ENCODE data around the gene MFAP4. TPM values are rescaled to one million over a fixed set of nuclear protein-coding genes. Genes with fewer than 3 reads are reported as not detected.

The MFAP4 gene
- total RNA-seq, 1 experiment from 2014 or later, result 0.69 TPM

DNA sequence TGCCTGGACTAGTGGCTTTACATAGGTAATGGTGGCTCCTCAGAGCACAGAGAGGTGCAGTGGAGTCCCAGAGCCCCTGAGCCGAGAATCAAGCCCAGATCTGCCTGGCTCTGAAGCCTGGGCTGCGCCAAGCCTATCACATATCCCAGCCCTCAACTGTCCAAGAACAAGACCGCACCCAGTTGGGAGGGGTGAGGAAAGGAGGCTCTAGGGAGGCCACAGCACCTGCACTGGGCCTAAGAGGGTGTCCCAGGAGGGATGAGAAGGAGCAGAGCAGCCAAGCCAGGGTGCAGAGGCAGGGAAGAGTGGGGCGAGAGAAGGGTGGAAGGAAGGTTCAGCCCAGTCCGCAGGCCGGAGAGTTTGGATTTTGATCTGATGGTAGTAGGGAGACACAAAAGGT is 23.1 kb upstream of the MFAP4 start:
- no peak for DNase-seq (ENCODE audit: low read depth)

DNA sequence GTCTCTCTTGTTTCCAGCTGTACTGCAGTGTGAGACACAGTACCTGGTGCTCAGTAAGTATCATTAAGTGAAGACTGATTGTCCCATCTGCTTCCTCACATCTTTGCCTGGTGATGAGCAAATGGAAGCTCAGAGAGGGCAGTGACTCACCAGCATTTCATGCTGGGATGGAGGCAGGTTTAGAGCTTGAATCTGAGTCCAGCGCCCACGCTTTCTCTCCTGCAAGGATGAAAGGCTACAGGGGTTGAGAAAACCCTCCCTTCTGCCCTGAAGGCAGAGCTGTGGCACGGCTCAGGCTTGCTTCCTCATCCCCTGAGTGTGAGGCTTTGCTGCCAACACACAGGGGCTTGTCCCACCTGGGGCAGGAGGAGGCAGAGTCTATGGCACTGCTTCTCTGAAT is 22.5 kb upstream of the MFAP4 start:
- peak; percentile 89 for DNase-seq (ENCODE audit: low read depth)

GRCh38 chr17:19409066-19409465 is 22.1 kb upstream of the MFAP4 start:
- no peak for DNase-seq (ENCODE audit: low read depth)

DNA sequence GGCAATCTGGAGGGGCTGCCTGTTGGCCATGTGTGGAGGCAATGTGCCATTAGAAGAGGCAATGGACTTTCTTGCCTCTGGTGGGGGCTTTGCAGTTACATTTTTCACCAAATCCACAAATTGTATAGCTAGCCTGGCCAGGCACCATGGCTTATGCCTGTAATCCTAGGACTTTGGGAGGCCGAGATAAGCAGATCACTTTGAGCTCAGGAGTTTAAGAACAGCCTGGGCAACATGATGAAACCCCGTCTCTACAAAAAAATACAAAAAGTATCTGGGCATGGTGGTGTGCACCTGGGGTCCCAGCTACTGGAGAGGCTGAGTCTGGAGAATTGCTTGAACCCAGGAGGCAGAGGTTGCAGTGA is 21.3 kb upstream of the MFAP4 start:
- no peak for DNase-seq (ENCODE audit: low read depth)

DNA sequence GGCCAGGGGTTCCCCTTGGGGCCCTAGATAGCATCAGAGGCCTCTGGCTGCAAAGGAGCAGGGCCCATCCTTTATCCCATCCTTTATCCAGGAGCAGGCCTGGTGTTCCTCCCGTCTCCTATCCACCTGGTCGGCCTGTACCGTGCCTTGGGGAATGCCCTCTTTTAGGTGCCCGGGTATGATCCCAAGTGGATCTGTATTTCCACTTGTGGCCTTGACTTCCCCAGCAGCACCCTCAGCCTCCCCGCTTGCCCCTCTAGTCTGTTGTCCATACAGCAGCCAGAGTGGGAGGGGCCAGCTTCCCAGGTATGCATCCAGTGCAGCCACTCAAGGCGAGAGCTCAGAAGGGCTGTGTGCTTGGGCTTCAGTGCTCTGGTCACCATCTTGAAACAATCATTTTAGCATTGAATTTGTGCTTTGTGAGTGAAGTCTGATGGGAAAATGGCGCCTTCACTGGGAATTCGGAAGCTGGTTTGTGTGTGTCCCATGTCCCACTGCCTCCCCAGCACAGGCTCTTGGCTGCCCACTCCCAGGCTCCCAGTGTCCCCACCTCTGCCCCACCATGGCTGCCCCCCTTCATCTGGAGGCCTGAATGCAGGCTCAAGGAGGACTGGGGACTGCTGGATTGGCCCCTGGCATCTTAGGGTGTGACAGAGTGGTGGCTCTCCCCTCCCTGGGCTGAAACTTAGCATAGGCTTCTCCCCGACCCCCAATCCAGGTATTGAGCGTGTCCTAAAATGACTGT is 20.8 kb upstream of the MFAP4 start:
- no peak for DNase-seq (ENCODE audit: low read depth)

- DNase-seq (ENCODE audit: low read depth), result no peak
Measured at GRCh38 chr17:19405114-19405513, 18.1 kb upstream of the MFAP4 start.

DNA sequence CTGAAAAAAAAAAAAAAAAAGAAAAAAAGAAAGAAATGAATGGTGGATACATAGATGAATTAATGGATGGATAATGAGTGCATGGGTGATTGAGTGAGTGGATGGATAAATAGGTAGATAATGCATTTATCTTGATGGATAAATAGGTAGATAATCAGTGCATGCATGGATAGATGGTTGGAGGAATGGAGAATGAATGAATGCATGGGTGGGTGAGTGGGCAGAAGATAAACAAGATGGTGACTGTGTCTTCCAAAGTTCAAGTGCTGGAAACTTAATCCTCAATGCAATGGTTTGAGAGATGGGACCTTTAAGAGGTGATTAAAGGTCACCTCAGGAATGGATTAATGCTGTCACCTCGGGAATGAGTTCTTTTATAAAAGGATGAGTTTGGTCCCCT is 17.3 kb upstream of the MFAP4 start:
- no peak for DNase-seq (ENCODE audit: low read depth)

DNA sequence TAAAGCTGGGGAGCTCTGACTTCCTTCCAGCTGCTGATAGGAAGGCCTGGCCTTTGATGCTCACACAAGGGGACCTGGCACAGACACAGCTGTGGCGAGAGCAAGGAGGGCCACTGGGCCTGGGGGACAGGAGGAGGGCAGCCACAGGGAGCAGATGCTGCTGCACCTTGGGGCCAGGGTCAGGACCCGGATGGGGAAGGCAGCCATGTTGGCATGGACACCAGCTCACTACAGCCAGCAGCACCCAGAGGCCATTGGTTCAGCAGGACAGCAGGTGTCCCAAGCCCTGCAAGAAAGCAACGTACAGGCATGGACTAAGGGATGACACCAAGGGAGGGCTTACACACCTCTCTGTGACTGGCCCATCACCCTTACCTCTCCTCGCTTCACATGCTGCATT is 16.0 kb upstream of the MFAP4 start:
- DNase-seq (ENCODE audit: low read depth), result no peak

GRCh38 chr17:19402171-19402570 is 15.2 kb upstream of the MFAP4 start:
- DNase-seq (ENCODE audit: low read depth), result no peak

DNA sequence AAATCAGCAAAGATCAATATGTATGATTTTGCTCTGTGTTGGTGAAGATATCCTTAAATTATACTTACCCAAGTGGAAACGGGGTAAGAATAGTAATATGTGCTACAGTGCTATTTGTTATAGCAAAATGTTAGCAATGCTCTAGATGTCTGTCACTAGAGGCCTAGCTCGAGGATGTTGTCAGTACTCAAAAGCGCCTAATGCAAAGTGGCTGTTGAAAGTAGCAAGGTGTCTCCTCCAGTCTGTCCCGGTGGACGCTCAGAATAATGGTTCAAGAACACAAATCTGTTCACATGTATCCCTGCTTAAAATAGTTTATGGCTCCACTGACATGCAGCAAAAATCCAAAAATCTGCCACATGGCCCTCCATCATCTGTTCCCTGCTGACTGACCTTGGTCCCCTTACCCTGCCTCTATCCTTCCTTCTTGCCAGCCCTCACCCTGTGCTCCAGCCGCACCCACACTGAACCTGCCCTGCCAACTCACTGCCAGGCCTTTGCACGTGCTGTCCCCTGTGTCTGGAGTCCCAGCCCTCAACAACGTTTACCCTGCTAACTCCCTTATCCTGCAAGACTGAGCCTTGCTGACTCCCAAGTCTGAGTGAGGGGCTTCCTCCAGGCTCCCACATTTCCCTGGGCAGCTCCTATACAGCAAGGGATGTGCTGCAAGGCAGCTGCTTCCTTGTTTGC is 14.5 kb upstream of the MFAP4 start:
- DNase-seq (ENCODE audit: low read depth), result no peak

DNA sequence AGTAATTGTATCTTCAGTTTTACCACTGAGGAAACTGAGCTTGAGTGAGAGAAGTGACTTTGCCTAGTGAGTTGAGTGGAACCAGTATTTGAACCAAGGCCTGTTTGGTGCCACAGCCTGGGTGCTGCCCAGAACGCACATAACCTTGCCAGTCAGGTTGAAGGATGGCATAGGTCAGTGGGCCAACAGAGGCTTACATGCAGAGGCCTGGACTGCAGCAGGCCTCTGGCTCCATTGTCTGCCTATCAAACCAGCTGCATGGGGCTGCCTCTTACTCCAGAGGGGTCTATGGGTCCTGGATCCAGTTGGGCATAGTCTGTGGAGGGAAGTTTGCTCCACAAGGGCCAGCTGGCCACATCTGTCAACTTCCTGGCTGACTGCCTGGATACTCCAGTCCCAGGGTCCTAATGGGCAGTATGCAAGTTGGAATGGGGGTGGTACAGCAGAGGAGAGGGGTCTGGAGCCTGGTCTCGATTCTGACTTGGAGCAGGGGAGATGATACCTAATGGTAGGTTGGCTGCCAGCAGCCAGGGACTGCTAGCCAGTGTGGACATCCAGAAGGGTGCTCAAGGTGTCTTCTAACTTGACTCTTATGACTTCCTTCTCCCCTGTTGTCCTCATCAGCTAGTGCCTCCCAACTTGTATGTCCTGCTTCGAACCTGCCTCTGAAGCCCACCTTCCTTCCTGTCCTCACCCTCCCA is 12.9 kb upstream of the MFAP4 start:
- no peak for DNase-seq (ENCODE audit: low read depth)

DNA sequence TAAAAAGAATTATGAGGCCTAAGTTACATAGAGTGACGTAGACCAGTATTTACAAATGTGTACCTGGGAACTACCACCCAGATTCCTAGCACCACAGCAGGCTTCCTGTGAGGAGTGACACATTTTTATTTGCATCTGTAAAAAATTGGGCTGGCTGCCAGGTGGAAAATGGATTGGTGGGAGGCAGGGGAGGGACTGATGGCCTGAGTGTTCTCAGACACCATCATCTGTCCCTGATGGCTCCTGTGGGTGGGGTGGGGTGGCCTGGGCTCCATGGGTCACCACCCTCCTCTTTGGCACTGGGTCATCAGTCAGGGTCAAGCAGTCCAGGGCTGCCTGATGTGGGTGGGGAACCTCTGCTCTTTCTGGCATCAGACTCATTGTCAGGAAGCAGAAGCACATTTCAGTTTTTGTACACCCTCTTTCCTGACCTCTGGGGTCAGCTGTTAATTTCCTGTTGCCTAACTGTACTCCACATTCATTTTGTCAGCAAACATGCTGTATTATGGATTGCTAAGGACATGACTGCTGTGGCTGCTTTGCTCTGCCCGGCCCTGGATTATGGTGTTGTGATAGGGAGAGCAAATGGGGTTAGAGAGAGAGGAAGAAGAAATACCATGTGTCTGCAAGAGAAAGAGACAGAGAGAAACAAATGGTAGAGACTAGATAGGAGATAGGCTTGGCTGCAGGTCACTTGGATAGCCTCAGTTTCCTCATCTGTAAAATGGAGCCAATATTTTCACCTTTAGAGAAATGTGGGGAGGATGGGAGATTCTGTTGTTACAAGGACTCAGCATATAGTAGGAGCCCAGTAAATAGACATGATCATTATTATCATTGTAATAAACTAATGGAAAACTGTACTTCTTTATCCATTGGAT is 11.6 kb upstream of the MFAP4 start:
- DNase-seq (ENCODE audit: low read depth), result peak; percentile 63

GRCh38 chr17:19397556-19398041 is 10.6 kb upstream of the MFAP4 start:
- no peak for DNase-seq (ENCODE audit: low read depth)

GRCh38 chr17:19392303-19392702 is 5.3 kb upstream of the MFAP4 start:
- no peak for DNase-seq (ENCODE audit: low read depth)

GRCh38 chr17:19391432-19391831 is 4.4 kb upstream of the MFAP4 start:
- DNase-seq (ENCODE audit: low read depth), result no peak

DNA sequence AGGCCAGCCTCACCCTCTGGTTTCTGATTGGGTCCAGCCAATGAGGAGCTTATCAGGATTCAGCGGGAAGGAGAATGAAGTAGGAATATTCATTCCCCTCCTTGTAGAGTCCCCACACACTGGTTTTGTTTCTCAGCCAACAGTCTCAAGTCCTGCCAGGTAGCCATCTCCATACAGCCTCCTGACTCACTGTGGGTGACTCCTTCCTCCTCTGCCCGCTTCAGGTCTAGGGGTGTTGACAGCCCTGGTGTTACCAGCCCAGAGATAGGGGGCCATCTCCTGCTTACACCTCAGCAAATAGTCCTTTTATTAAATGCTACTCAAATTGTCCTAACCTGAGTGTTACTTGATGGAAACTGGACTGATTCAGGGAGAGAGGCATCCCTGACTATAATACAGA is 4.0 kb upstream of the MFAP4 start:
- DNase-seq (ENCODE audit: low read depth), result no peak

GRCh38 chr17:19388791-19389785 is 2.1 kb upstream of the MFAP4 start:
- no peak for DNase-seq (ENCODE audit: low read depth)

GRCh38 chr17:19387921-19388521 is 1.0 kb upstream of the MFAP4 start:
- no peak for DNase-seq (ENCODE audit: low read depth)

DNA sequence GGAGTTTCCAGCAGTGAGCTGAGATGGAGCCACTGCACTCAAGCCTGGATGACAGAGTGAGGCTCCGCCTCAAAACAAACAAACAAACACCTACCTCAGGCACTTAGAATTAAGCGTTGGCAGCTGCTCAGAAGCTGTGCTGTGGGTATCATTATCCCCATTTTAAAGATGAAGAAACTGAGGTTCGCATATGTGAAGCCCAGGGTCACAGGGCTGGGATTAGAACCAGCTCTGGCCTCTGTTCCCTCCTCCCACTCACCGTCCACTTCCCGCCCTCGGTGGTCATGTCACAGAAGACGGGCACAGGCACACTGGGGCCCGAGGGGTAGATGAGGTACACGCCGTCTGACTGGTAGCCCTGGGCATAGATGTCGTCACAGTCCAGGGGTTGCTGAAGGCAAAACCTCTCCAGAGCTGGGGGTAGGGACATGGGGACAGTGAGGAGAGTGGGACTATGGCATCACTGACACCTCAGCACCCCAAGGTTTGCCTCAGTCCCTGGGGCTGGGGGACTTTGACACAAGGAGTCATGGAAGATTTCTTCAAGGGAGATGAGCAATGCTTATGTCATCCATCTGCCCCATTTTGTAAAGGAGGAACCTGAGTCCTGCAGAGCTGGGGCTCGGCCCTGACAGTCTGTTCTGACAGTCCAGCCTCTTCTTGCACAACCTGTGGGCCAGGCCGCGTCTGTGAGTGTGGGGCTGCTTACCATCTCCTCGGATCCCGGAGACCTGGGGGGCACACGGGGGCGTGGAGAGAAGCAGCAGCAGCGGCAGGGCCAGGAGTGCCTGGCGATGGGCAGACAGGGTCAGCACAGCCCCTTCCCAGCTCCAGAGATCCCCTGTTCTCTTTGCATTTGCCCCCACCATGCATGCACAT is 700 bp downstream of the MFAP4 start:
- DNase-seq (ENCODE audit: low read depth), result peak; percentile 60

Data from Daoy (cell line).